Stimulated activated CD8-positive, alpha-beta memory T cell treated with anti-CD3 and anti-CD28 coated beads, Interleukin-7, amount 100 ng/mL, for 48 hours (primary cell): ENCODE measurements around the gene RASAL2.

ENCODE experiments used
- DNase-seq, 2 donors: peaks; one replicate each; pipeline ENCODE4 v3.0.0-alpha.2; 2020; ENCODE audit warnings: low read depth in 1 of 2; ENCODE audit errors: extremely low read depth in 1 of 2

The RASAL2 gene

DNA sequence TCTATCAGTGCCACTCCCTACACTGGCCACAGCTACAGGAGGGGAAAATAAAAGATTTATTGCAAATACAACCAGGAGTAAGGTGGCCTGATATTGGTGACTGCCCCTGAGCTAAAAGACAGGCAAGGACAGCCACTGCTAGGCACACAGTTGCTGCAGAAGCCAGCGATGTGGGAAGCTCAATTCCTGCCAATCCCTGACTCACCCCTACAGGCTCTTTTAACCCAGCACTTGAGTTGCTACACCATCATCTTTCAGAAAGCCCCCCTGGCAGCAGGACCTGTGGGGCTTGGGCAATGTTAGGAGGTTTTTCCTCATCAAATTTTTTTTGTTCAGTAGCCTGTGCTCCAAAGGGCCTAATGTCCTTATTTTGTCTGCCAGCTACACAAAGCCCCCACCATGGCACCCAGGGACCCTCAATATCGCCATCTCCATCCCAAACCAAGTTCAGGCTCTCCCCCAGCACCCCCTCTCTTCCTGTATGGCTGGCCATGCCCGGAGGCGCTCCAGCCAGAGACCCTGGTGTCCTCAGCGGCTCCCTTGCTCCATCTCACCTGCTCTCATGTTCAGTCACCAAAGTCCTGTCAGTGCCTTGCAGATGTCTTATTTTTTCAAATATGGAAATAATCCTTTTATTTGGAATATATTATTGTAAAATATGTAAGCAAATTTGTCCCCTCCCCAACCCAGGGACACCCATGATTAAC, 389.5 kb downstream of the RASAL2 start:
- no peak for DNase-seq

DNA sequence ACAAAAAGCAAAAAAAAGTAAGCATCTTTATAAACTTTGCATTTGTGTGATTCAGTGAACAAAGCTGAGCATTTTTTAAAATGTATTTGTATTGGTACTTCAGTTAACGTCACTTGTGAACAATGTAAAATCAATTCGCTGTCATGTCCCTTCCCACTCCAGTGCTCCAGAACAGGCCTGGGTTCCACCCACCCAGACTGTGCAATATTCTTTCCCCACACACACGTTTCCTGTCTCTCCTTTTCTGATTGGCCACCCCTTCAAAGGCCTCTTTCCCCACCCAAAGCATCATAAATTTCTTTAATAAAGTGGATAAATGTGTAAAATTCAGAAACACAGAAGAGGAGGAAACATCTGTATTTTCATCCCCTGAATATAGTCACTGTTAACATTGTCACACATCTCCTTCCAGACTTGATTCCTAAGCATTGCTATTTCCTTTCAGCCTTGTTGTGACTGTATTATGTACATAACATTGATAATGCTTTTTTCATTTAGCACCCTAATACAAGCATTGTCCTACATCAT, 390.9 kb downstream of the RASAL2 start:
- no peak for DNase-seq

DNA sequence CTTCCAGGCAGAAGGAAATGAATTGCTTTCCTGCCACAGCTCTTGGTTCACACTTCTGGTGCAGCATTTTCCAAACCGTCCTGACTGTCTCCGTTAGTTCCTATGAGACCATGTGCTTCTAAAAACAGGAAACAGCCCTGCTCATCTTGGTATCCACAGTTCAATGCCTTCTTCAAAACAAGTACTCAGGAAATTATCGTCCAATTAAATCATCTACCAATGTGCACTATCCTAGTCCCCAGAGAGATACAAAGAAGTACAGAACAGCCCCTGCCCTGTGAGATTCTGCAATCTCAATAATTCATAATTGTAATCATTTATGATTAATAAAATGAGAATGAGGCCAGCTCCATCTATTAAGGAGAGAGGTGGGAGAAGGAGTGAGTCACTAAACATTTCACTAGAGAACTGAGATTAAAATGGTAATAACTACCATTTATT, 391.7 kb downstream of the RASAL2 start:
- no peak for DNase-seq

DNA sequence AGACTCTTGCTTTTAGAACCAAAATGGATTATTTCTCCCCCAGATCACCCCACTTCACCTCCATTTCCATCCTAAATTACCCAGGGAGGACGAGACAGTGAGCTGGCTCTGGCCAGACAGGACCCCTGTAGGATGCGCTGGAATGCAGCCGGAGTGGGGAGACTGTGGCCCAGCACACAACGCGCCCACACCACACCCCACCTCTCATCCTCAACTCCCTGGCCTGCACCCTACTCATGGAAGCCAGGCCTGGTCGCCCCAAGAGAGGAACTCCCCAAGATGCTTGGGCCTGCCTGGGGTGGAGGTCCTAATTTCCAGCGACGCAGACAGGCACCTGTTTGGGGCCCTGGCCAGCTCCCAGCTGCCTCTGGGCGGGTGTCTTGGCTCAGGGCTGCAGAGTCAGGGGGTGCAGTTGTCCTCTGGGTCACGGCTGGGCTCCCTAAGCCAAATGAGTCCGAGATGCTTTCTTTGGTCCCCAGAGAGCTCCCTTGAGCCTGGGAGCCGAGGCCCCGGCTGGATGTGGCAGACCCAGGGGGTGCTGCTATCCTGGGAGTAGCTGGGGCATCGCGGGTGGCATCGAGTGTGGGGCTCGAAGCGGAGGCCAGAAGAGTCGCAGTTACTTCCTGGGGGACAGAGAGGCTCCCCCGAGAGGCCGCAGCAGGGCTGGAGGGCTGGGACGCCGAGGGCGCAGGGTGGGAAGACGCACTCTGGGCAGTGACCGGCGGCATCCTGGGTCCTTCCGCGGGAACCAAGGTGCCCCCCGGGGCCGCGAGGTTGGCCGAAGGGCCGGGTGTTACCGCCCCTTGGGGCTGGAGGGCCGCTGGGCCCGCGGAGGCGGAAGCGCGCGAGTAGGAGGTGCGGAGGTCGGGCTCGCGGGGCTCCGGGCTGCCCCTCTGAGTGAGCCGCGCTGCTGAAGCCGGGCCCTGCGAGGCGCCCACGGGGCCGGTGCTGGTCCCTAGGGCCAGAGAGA, 392.5 kb downstream of the RASAL2 start:
- no peak for DNase-seq

DNA sequence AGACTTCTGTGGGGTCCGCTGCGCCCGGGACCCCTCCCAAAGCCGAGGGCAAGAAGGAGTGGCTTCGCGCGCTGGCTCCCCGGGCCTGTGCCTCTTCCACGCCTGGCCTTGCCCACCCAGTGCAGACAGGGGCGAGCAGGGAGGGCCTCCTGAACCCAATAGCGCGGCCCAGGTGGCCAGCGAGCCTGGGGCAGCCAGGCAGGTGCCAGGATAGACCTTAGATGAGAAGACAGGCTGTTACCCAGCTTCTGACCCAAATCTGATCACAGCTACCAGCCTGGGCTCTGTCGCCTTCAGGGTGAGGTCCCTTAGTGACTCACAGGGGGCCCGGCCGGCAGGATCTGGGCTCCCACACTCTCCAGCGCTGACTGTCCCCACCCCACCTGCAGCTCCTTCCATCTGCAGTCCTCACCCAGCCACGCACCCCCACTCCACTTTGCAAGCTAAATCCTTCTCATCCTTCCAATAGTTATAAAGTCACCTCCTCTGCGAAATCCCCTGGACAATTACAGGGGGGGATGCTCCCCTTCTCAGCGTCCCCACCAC, 393.2 kb downstream of the RASAL2 start:
- no peak for DNase-seq

DNA sequence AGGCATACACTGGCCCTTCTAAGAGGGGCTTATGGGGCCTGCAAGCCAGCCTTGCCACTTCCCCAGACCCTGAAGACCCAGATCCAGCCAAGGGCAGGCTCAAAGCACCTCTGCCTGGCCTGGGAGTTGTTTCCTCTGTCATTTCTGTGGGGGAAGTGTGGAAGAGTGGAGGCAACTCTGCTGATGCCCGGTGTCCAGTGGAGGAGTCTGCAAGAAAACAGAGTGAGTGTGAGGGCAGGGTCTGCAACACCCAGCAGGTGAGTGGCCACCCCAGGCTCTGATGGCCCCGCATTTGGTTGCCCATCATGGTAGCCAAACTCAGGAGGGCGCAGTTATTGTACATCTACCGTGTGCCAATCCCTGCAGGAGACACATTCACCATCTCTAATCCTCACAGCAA, 394.5 kb downstream of the RASAL2 start:
- DNase-seq: no peak

DNA sequence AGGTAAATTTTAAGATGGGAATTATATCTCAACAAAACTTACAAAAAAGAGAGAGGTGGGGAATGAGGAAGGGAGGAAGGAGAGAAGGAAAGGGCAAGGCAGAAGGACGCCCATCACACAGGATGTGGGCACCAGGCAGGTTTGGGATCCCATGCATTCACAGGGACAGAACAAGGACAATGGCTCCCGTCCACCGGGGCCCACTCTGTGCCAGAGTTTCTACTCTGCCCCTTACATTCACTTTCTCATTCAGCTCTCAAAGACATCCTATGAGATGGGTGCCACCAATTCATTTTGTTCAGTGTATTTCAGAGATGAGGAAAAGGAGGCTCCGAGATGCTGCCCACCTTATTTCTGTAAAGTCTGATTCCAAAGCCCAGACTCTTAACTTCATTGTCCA, 395.5 kb downstream of the RASAL2 start:
- DNase-seq: no peak

DNA sequence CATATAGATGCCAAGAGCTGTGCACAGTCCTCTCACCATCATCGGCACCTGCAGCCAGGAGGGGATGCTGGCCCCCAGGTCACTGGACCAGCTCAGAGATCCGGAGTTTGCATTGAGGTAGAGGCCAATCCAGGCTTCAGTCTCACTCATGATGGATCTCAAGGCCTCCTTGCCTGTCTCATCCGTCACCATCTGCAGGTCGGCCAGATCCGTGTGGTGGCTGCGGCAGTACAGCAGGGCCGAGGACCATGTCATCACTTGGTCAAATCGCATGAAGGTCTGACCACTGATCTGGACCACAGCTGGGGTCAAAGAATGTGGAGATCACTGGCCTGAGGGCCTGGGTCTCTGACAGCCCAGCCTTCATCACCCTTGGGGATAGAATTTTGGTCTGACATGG, 396.2 kb downstream of the RASAL2 start:
- DNase-seq: no peak

DNA sequence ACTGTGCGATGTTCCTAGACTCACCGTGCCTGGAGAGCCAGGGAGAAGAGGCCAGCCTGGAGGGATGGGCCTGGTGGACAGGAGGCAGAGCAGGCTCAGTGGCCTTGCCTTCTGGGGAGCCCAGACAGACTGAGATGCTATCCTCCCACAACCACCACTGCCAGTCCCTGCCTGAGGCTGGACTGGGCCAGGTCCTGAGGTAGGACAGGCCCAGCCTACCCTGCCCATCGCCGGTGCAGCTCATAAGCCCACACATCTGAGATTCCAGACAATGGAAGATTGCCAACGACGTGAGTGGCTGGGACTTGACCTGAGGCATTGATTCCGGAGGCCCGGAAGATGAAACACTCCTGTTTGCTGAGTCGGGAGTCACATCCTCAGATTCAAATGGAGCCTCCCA, 397.1 kb downstream of the RASAL2 start:
- no peak for DNase-seq

DNA sequence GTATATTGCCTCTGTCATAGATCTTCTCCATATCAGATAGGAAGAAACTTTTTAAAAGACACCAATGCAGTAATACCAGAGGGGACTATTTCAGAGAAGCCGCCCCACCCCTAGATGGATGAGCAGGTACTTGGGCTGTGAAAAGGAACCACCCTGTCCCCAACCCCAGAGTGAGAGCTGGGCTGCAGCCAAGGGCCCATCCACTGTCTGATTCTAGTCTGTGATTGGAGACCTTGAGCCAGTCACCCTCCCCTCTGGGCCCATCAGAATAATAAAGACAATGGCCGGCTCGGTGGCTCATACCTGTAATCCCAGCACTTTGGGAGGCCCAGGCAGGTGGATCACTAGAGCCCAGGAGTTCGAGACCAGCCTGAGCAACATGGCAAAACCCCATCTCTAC, 397.8 kb downstream of the RASAL2 start:
- no peak for DNase-seq

DNA sequence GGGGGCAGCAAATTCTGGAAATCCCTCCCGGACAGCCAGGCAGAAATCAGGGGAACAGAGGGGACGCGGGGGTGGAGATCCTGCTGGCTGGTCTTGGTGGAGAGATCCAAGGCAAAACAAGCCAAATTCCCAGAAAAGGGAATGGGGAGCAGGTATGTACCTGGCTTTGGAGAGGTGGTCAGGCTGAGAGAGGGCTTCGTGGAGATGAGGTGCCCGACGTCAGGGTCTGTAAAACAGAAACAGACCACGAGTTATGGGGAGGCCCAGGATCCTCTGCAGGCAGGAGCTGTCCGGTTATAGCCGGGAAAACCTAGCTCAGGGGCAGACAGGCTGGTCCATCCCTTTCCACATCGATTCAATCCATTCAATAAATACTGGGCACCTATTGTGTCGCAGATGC, 398.4 kb downstream of the RASAL2 start:
- DNase-seq: no peak

DNA sequence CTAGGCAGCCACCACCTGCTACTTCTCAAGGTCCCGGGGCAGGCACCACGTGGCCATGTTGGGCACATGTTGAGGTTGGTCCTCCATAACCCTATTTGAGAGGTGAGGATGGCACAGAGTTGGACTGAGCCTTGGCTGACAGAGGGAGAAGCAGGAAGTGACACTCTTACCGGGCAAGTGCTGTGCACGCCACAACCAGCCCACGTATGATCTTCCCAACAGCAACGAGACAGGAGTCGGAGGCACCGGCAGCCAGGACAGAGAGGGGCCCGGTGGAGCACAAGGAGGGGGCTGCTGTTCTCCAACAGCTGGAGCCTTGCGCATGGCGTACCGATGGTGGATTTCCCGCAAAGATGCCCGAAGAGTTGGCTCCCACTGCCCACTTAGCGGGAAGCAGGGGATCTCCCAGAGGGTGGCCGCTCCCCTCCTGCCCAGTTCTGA, 399.4 kb downstream of the RASAL2 start:
- no peak for DNase-seq

DNA sequence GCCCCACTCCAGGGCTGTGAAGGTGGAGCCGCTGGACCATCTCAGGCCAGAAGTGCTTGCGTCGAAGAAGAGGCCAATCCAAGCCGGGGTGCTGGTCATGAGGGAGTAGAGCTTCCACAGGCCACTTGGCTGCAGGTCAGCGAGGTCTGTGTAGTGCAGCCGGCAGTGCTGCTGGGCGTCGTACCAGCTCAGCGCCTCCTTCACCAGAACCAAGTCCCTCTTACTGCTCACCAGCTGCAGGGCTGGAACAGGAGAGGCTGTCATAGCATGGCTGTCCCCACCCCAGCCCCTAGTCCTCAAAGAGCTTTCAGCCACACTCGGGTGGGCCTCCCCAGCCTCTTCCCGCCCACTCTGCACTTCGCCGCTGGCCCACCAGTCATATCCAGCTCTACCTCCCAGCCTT, 400.7 kb downstream of the RASAL2 start:
- DNase-seq: no peak

DNA sequence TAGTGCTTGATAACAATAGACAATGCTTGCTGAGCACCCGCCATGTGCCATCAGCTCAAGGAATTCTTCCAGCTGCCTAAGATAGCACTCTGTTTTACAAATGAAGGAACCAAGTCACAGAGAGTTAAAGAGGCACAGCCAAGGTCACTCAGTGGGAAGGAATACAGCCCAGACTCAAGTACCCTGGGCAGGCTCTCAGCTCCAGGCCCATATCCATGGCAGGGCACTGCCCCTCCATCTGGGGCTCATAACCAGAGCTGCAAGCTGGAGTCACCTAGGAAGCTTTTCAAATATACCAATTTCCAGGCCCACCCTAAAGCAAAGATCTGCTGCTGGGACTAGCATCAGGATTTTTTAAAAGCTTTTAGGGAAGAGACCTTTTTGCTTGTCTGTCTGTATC, 401.3 kb downstream of the RASAL2 start:
- no peak for DNase-seq

DNA sequence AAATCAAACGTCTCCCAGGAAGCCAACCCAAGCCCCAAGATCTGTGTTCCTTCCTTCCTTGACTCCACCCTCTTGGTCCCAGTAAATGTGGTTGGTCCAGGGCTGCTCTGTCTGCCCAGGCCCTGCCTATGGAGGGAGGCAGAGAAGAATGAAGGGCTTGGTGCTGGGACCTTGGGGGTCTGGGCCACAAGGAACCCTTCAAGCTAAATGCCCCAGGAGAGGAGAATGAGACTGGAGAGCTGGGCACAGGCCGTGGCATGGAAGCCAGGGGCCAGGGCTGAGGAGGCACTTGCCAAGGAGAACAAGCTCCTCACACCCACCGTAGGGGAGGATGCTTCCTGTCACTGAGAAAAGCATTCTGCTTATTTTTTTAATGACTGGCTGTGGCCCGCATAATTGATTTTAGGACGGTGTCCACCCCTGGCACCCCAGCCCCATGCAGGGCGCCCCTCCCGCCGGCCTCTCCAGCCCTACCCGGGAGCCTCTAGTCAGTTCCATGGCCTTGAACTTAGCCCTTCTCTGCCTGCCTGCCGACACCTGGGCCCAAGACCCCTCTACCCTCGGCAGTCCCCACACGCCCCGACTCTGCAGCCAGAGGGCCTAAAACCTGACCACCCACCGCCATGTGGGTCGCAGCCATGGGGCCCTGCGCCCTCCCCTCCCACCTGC, 402.0 kb downstream of the RASAL2 start:
- no peak for DNase-seq

DNA sequence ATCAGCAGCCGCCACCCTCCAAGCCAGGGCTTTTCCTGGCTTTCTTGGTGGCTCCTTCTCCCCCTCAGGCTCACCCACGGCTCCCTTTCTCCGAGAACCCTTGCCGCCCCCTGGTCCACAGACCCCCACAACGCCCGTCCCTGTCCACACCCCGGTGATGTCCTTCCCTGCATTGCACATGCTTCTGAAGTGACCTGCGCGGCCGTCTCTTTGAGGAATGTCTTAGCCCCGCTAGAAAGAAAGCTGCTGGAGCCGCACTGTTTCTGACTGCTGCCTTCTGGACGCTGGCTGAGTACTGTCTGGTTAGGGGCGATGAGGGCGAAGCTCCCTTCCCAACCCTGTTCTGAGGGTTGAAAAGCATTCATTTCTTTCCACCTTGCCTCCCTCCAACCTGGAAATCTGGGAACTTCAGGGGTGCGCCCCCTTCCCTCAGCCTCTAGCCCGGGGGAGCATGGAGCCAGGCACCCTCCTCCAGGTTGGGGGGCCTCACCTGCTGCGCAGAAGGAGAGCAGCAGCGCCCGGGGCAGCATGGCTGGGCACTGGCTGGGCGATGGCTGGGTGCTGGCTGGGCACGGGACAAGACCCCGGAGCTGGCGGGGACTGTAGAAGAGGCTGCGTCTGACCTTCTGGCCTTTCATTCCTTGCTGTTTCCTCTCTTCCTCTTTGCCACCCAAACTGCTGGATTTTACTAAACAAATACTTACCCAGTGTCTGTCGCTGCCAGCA, 402.7 kb downstream of the RASAL2 start, which contains the start of gene CLEC20A:
TSS of gene CLEC20A (minus strand) at position 555 of the 726 bp plus-strand sequence. CDS start at position 530, 25 bp downstream.
- DNase-seq: no peak

DNA sequence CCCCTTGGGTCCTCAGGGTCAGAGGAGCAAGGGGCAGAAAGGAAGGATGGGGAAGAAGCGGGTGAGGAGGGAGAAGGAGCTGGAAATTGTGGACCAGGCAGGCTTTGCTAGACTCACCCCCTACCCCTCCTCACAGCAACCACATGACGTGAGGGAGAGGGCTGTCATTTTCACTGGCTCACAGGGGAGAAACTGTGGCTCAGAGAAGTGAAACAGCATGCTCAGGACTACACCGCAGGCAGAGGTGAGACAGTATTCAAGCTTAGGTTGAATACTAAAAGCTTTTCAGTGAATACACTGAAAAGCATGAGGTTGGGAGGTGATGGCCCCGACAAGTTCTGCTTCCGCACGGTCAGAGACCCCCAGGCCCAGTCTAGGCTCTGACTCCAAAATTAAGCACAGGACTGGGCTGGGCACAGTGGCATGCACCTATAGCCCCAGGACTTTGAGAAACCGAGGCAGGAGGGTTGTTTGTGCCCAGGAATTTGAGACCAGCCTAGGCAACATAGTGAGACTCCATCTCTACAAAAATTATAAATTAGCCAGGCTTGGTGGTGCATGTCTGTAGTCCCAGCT, 404.1 kb downstream of the RASAL2 start:
- no peak for DNase-seq

DNA sequence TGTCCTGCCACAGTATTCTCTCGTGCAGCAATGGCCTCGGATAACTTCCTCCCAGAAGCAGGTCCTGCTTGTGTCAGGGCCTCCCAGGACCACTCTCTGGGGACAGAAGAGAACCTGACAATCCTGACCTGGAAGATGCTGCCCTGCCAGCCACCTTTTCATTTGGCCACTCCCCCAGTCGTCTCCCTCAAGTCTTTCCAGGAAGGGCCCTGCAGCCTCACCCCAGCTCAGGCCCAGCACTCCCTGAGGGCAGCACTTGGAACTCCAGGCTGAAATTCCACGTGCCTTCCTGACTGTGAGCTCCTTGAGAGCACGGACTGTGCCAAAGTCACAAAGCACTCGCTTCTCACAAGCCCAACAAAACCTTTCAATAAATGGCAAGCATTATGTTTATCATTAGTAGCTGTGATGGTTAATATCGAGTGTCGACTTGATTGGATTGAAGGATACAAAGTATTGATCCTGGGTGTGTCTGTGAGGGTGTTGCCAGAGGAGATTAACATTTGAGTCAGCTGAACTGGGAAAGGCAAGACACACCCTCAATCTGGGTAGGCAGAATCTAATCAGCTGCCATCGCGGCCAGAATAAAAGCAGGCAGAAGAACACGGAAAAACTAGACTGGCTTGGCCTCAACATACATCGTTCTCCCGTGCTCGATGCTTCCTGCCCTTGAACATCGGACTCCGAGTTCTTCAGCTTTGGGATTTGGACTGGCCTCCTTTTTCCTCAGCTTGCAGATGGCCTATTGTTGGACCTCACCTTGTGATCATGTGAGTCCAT, 405.2 kb downstream of the RASAL2 start:
- no peak for DNase-seq
